Esophagus squamous epithelium (tissue), 4 donors: ENCODE data around the gene PDGFRA.

Experiments used
- CTCF ChIP-seq, 6 experiments: fragments of 450-650 bp in 4 of 6; fragments of 200-600 bp in 2 of 6; sonication (generic) in 2 of 6; IDR thresholded peaks; one replicate each; pipeline ENCODE4 v1.5.1; 2016 to 2019; ENCODE audit warnings: antibody characterized with exemption in 6 of 6, mild to moderate bottlenecking in 4 of 6, moderate library complexity in 4 of 6
- POLR2A ChIP-seq, 4 donors: fragments of 450-650 bp; IDR thresholded peaks; one replicate each; pipeline ENCODE4 v1.6.1; 2017; ENCODE audit warnings: antibody characterized with exemption in 4 of 4, mild to moderate bottlenecking in 4 of 4, moderate library complexity in 3 of 4

GRCh38 chr4:54233697-54234496 is 4.8 kb downstream of the PDGFRA start:
- TF ChIP-seq CTCF (IDR thresholded peaks at IDR 0.05), result peak; percentile 88 to 97 (median 94)
- no peak for TF ChIP-seq POLR2A (IDR thresholded peaks at IDR 0.05)
